Stimulated activated CD8-positive, alpha-beta memory T cell treated with anti-CD3 and anti-CD28 coated beads, Interleukin-2, amount 100 ng/mL, for 1 hour (primary cell): ENCODE measurements around the gene MRC2.

Experiments
- DNase-seq, 2 donors: peaks; one replicate each; pipeline ENCODE4 v3.0.0-alpha.2; 2020; ENCODE audit warnings: low read depth in 2 of 2

MRC2 gene

DNA sequence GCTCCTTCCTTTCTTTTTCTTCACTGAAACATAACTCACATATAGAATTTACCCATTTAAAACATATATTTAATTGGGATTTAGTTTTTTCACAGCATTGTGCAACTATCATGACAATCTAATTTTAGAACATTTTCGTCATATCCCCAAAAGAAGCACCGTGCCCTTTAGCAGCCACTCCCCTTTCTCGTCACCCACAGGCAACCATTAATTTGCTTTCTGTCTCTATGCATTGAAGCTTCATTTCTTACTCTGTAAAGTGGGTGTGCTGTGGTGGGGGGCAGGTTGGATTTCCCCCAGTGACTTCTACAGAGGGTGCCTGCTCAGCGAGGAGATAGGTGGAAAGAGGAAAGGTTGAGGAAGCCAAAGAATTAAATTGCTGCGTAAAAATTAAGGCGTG, 35.8 kb downstream of the MRC2 start:
- DNase-seq, result no peak

DNA sequence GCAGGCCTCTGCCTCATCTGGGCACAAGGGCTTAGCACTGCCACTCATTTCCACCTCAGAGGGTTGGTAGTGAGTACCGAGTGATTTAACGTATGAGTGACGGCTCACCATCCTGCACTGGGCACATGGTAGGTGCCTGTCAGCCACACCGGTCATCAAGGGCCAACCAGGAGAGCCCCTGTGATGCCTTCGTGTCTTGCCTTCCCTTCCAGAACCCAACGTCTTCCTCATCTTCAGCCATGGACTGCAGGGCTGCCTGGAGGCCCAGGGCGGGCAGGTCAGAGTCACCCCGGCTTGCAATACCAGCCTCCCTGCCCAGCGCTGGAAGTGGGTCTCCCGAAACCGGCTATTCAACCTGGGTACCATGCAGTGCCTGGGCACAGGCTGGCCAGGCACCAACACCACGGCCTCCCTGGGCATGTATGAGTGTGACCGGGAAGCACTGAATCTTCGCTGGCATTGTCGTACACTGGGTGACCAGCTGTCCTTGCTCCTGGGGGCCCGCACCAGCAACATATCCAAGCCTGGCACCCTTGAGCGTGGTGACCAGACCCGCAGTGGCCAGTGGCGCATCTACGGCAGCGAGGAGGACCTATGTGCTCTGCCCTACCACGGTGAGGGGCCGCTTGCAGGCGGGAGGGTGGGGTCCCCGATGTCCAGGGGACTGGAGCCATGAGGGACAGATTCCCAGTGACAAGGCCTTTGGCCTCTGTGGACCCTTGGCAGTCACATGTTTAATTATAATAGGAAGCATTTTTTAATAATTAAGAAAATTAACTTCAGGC, 37.1 kb downstream of the MRC2 start:
- DNase-seq, result no peak

DNA sequence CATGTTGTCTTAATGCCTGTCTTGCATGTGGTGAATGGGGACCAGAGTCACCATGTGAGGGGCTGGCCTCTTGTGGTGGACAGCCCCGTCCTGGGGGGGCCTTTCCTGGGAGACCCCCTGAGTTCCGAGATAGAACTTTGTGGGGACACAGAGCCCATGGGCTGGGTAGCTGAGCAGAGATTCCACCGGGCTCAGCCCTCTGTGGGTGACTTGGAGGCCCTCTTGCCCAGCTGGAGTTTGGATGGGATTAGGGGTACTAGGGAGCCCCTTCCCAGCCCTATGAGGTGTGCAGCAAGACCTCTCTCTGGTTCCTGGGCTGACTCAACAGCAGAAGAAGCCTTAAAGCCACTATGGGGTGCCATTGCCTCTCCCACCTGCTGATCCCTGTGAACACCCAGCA, 38.1 kb downstream of the MRC2 start:
- no peak for DNase-seq

DNA sequence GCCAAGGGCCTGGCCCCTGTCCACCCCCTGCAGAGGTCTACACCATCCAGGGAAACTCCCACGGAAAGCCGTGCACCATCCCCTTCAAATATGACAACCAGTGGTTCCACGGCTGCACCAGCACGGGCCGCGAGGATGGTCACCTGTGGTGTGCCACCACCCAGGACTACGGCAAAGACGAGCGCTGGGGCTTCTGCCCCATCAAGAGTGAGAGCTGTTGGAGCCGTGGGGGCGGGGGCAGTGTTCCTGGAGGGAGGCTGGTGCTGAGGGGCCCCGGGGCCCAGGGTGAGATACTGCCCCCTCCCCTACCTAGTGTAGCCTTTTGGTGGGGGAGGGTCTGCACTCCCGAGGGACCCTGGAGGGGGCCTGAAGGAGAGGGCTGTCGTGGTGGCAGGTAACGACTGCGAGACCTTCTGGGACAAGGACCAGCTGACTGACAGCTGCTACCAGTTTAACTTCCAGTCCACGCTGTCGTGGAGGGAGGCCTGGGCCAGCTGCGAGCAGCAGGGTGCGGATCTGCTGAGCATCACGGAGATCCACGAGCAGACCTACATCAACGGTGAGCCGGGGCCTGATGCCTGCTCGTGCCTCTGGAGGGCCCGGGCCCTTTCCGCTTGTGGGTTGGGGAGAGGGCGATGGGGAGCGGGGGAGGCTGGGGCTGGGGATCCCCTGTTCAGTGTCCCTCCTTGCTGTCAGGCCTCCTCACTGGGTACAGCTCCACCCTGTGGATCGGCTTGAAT, 38.8 kb downstream of the MRC2 start:
- DNase-seq, result no peak

DNA sequence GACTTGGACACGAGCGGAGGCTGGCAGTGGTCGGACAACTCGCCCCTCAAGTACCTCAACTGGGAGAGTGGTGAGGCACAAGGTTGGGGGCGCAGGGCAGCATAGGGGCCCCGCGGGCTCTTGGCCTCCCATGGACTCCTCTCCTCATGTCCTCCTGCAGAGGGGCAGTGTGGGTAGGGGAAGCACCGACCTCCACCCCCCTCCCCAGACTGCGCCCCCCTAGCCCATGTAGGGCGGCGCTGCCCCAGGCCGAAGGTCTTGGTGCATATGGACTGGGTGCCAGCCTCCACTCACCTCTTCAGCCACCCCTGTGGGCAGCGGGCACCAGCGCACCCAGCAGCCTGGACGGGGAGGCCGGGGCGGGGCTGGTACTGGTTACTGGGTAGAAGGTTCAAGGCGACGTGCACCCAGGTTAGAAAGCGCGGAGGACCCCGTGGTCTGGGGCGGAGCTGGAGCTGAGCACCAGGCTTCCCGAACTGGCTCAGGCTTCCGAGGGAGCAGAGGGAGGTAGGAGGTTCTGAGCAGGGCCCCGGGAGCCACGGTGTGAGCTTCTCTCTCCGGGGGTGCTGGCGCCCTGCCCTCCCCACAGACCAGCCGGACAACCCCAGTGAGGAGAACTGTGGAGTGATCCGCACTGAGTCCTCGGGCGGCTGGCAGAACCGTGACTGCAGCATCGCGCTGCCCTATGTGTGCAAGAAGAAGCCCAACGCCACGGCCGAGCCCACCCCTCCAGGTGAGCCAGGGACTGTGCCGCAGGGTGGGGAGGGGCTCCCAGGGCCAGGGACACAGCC, 39.5 kb downstream of the MRC2 start:
- DNase-seq, result no peak

DNA sequence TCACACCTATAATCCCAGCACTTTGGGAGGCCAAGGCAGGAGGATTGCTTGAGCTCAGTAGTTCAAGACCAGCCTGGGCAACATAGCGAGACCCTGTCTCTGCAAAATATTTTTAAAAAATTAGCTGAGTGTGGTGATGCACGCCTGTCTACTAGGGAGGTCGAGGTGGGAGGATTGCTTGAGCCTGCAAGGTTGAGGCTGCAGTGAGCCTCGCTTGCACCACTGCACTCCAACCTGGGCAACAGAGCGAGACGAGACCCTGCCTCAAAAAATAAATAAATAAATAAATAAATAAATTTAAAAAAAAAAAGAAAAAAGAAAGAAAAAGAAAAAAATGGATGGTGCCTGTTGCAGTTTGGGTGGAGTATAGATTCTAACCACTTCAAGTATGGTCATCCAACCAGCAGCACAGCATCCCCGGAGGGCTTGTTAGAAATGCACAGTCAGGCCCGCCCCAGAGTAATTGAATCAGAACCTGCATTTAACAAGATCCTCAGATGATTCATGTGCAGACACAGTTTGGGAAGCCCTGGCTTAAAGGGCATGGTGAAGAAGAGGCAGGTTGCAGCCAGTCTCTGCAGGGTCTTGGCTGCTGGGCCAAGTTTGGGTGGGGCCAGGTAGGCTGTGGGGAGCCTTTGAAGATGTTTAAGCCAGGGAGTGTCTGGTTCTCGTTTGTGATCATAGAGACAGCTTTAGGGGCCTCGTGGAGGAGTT, 40.8 kb downstream of the MRC2 start:
- DNase-seq, result no peak

DNA sequence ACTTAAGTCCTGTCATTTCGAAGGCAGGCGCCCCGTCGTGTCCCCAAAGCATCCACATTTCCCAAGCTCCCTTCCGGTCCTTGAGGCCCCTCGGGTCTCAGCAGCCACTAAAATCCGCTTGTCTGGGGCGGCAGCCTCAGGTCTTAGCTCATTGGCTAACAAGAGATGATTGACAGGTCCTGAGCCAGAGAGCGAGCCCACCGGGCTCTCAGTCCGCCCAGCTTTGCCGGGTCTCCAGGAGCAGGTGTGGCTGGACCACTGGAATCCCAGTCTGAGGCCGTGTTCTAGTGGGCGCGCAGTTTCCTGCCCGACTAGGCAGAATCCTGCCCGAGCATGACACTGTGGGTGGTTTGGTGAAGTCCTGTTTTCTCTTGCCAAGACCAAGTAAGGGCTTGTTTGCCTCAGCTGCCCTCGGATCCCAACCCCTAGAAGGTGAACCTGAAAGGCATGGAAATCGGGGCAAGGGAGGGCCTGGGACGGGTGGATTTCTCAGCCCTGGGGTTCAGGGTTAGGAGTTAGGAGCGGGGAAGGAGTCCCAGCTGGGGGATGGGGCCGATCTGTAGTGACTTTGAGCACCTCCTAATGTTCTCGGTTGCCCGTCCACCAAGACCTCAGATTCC, 42.8 kb downstream of the MRC2 start:
- no peak for DNase-seq

DNA sequence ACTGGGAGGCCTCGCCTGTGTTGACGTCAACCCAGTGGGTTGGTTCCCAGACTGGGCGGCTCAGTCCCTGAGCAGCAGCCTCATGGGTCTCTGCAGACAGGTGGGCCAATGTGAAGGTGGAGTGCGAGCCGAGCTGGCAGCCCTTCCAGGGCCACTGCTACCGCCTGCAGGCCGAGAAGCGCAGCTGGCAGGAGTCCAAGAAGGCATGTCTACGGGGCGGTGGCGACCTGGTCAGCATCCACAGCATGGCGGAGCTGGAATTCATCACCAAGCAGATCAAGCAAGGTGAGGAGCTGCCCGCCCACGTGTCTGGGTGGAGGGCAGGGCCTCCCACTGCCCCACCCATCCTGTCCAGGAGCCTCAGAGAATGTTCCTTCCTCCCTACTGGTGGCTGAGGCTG, 44.1 kb downstream of the MRC2 start:
- no peak for DNase-seq

DNA sequence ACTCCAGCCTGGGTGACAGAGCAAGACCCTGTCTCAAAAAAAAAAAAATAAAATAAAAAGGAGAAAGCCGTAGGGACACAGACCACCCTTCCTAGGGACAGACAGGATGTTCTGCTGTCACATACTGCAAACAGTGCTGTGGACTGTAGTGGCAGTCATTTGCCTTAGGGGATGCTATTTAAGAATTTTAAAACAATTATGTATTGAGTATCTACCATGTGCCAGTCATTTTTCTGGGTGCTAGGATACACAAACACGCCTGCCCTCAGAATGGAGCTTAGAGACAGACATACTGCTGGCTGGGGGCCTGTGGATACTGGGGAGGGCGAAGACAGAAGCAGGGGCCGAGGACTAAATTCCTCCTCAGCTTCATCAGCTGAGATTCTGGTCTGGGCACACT, 45.5 kb downstream of the MRC2 start:
- no peak for DNase-seq

DNA sequence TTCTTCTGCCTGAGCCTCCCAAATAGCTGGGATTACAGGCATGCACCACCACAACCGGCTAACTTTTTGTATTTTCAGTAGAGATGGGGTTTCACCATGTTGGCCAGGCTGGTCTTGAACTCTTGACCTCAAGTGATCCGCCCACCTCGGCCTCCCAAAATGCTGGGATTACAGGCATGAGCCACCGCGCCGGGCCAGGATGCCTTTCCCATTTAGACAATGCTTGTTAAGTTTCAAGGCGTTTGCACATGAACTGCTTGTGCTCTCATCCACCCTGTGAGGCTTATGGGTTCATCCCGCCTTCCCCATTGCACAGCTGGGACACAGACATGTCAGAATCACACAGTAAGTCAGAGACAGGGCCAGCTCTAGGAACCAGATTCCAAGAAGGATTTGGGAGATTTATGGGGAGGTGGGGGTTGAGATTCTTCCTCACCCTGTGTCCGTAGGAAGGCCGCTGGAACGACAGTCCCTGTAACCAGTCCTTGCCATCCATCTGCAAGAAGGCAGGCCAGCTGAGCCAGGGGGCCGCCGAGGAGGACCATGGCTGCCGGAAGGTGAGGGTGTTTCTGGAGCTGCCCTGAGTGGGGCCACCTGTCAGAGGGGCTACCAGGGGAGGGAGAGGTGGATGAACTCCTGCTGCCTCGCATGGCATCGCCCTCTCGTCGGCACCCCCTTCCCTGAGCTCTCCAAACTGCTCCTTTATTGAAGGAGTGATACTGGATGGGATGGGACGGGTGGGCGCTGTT, 46.3 kb downstream of the MRC2 start:
- DNase-seq, result no peak

DNA sequence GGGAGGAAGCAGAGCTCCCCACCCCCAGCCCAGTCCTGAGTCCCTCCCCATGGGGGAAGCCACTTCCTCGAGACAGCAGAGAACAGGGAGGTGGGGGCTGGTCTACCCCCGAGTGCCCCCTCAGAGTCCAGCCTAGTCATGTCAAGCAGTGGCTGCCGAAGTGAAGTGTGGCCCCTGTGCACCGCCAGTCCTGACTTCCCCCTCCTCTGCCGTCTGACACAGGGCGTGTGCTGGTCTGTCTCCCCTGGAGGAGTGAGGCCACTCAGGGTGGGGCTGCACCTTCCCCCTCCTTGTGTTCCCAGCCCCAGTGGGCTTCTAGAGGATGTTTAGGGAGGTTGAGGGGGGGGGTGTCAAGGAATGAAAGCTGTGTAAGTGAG, 46.9 kb downstream of the MRC2 start:
- DNase-seq, result no peak

DNA sequence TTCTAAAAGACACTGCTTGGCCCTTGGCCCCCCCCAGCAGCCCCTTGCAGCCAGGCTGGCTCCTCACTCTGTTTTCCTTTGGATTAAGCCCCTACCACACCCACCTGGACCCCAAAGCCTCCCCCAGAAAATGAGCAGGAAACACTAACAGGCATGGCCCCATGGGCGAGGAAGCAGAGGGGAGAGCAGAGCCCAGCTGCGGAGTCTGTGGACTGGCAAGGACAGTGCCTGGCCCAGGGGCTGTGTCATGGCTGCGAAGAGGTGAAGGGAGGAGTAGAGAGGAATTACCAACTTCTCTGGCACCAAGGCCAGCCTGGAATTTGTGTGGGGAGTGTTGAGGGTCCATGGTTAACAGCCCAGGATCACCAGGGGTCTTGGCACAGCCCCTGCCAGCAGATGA, 47.4 kb downstream of the MRC2 start:
- no peak for DNase-seq

DNA sequence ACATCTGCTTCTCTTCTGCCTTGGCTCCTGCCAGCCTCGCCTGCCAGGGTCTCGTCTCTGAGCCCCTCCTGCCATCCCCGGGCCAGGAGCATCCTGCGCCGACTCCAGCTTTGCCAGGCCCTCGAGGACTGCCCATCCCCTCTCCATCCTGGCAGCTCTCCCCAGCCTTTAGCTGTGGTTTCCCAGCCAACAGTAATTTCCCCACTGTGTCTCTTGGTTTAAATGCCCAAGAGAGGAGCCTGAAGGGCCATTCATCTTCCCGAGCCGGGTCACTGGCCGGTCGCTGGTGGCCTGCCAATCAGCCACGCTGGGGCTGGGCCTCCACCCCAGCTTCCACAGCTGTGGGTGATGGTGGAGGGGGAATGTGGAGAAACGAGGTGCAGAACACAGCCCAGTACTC, 47.8 kb downstream of the MRC2 start:
- no peak for DNase-seq

DNA sequence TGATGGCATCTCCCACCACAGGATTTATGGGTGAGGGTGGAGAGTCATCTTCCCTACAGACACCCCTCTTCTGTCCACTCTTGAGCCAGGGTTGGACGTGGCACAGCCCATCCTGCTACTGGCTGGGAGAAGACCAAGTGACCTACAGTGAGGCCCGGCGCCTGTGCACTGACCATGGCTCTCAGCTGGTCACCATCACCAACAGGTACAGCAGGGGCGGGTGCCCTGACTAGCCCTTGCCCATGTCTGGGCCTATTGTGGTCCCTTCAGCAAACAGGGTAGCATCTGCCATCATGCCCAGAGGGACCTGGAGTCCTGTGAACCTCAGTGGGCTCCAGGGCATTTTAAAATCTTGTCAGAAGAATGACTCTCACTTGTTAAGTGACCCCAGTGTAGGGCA, 48.2 kb downstream of the MRC2 start:
- DNase-seq, result no peak

DNA sequence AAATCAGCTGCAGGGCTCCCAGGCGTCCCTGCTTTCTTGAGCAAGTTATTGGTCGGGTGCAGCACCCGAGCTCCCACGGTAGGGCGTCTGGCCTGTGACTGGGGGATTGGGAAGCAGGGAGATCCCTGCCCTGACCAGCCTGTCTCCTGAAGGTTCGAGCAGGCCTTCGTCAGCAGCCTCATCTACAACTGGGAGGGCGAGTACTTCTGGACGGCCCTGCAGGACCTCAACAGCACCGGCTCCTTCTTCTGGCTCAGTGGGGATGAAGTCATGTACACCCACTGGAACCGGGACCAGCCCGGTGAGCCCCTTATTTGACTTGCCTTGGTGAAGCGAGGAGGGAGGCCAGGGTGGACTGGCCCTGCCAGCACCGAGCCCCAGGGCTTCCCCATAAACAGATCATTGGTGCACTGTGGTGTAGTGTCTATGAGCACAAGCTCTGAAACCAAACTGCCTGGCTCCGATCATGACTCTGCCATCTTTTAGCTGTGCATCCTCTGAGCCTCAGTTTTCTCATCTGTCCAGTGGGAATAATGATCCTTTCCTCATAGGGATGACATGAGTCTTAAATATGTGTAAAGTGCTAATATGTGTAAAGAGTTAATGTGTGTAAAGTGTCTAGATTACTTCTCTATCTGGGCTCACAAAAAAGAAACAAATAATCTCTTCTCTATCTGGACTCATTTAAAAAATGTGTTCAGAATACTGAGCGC, 48.9 kb downstream of the MRC2 start:
- no peak for DNase-seq

DNA sequence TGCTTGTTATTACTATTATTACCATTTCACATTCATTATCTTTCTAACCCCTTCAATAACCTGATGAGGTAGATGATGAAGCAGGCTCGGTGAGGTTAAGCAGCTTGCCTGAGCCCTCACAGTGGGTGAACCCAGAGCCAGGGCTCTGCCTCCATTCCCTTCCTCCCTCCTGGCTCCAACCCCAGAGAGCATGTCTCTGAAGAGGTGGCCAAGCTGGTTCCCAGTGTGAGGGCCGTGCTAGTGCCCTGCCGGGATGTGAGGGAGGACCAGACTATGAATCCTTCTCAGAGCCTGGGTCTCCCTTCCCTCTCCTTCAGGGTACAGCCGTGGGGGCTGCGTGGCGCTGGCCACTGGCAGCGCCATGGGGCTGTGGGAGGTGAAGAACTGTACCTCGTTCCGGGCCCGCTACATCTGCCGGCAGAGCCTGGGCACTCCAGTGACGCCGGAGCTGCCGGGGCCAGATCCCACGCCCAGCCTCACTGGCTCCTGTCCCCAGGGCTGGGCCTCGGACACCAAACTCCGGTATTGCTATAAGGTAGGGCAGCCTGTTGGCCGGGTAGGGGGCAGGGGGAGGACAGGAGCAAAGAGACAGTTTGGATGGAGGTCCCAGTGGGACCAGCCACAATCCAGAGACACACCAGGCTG, 49.6 kb downstream of the MRC2 start:
- no peak for DNase-seq

DNA sequence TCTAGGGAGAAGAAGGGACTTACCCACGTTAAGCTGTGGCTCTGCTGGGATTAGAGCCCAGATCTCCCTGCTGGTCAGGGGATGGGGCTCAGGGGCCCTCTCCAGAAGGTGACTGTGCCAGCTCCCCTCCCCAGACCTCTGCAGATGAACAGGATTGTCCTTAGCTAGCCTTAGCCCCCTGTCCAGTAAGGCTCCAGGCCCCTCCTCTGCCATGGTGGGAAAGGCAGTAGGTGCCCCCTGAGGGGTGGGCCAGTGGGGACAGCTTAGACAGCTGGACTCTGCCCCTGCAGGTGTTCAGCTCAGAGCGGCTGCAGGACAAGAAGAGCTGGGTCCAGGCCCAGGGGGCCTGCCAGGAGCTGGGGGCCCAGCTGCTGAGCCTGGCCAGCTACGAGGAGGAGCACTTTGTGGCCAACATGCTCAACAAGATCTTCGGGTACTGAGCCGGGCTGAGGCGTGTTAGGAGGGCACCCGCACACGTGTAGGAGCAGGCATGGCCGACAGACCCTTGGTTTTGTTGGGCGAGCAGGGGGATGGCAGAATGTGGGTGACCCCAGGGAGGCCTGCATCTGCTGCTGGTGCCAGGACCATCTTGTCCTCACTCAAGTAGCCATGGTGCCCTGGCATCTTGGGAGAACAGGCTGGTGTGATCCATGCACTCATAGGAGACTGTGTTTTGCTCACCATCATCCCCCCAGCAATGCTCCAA, 50.9 kb downstream of the MRC2 start:
- no peak for DNase-seq

DNA sequence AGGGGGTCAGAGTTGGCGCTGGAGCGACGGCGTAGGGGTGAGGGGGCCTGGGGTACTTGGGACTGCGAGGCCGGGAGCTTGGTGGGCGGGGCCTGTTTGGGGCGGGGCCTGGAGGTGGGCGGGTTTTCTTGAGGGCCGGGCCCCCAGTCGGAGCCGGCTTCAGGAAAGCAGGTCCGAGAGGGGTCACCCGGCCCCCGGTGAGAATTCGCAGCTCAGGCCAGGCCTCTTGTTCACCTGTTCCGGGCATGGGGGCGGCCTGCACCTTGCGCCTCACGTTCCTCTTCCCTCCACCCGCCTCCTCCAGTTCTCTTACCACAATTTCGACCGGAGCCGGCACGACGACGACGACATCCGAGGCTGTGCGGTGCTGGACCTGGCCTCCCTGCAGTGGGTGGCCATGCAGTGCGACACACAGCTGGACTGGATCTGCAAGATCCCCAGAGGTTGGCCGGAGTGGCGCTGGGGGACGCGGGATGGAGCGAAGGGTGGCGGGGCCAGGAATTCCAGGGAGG, 52.5 kb downstream of the MRC2 start:
- no peak for DNase-seq

DNA sequence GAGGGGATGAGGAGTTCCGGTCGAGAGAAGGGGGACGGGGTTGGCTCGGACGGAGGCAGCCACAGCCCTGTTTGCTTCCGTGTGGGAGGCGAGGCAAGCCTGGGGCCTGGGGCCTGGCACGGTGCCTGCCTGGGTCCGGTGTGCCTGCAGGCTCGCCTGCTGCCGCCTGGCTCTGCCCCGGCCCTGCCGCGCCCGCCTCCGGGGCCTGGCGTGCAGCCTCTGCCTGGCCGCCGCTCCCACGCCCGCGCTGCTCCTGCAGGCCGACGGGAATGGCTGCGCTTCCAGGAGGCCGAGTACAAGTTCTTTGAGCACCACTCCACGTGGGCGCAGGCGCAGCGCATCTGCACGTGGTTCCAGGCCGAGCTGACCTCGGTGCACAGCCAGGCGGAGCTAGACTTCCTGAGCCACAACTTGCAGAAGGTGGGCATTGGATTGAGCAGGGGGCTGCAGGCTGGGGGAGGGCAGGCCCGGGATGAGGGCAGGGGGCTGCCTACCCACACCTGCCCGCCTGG, 53.1 kb downstream of the MRC2 start:
- no peak for DNase-seq
